HepG2 (cell line): ENCODE measurements around the gene GKN1. TPM values are rescaled to one million over a fixed set of nuclear protein-coding genes. Genes with fewer than 3 reads are reported as not detected.

Source experiments
- CREB1 ChIP-seq, 2 experiments: fragments of 450-650 bp in 1 of 2; IDR thresholded peaks; 2 replicates each; pipeline ENCODE4 v1.6.1; 2016 to 2017; ENCODE audit warnings: control low read depth in 1 of 2, mild to moderate bottlenecking in 1 of 2, missing compliant biosample characterization in 1 of 2, missing genetic modification characterization in 1 of 2
- HOXD1 ChIP-seq: sonication (generic); formaldehyde crosslinking; IDR thresholded peaks from 2 replicates; pipeline ENCODE4 v1.5.0; 2020; ENCODE audit warnings: missing genetic modification reagents
- LCORL ChIP-seq, 2 experiments: fragments of 450-650 bp in 1 of 2; sonication (generic) in 1 of 2; formaldehyde crosslinking in 1 of 2; IDR thresholded peaks; 2 replicates each; pipeline versions ENCODE4 v1.5.0 to v1.6.1; 2017 to 2020; ENCODE audit warnings: antibody characterized with exemption in 1 of 2, missing genetic modification reagents in 1 of 2
- MYC ChIP-seq: sonication (generic); formaldehyde crosslinking; IDR thresholded peaks from 2 replicates; pipeline ENCODE4 v1.9.0; 2021; ENCODE audit warnings: missing genetic modification reagents, borderline replicate concordance
- U2AF2 ChIP-seq: fragments of 200-400 bp; formaldehyde crosslinking; IDR thresholded peaks from 2 replicates; pipeline ENCODE4 v1.6.1; 2017; ENCODE audit warnings: low read depth, mild to moderate bottlenecking, low read length
- ZHX1 ChIP-seq: sonication (generic); formaldehyde crosslinking; IDR thresholded peaks from 2 replicates; pipeline ENCODE4 v1.8.1; 2022; ENCODE audit warnings: low read depth, mild to moderate bottlenecking, missing genetic modification reagents
- ZNF615 ChIP-seq: sonication (generic); formaldehyde crosslinking; IDR thresholded peaks from 2 replicates; pipeline ENCODE4 v1.5.0; 2020; ENCODE audit warnings: mild to moderate bottlenecking, missing genetic modification reagents, borderline replicate concordance
- polyA plus RNA-seq, 8 experiments: library from polyadenylated mRNA; depleted of rRNA in 3 of 8; stranded (reverse) in 7 of 8; unstranded in 1 of 8; fragments of >200 nt; fragmentation: Illumina TruSeq in 4 of 8; extraction: Trizol in 4 of 8; gene quantifications; 2 replicates each; pipeline versions ENCODE4 v1.2.1 to v1.2.3, GENCODE V29; 2011 to 2016; ENCODE audit warnings: low read depth in 4 of 8, missing spikeins in 1 of 8, mixed read lengths in 1 of 8; ENCODE audit not compliant: insufficient read depth in 1 of 8
- total RNA-seq, 5 experiments: library from RNA; depleted of rRNA; stranded (reverse); fragments of >200 nt; fragmentation: Illumina TruSeq; extraction: Trizol; gene quantifications; 2 replicates each; pipeline ENCODE4 v1.2.3, GENCODE V29; 2016; ENCODE audit warnings: low read depth in 1 of 5
- TF ChIP-seq, protein P1 (sequence below), 2 experiments: fragments of 450-650 bp in 1 of 2; sonication (generic) in 1 of 2; formaldehyde crosslinking in 1 of 2; IDR thresholded peaks; 2 replicates each; pipeline versions ENCODE4 v1.6.1 to v1.8.0; 2016 to 2022; ENCODE audit warnings: antibody characterized with exemption in 1 of 2, mild to moderate bottlenecking in 1 of 2, missing genetic modification reagents in 1 of 2
- TF ChIP-seq, protein P2 (sequence below): sonication (generic); formaldehyde crosslinking; IDR thresholded peaks from 2 replicates; pipeline ENCODE4 v1.4.0; 2020; ENCODE audit warnings: missing genetic modification reagents
- TF ChIP-seq, protein P3 (sequence below): sonication (generic); formaldehyde crosslinking; IDR thresholded peaks from 2 replicates; pipeline ENCODE4 v1.4.0; 2020; ENCODE audit warnings: mild to moderate bottlenecking, missing genetic modification reagents

GKN1 gene
- total and polyA plus RNA-seq, 2 of the 13 experiments (the other 11 are each of a cell fraction or from before 2014, with no cell fraction given), result not detected

GRCh38 chr2:69013142-69013839 lies 38.9 kb downstream of the GKN1 start, which contains the start of gene ANTXR1 (continued):
- TF ChIP-seq, protein P1, sequence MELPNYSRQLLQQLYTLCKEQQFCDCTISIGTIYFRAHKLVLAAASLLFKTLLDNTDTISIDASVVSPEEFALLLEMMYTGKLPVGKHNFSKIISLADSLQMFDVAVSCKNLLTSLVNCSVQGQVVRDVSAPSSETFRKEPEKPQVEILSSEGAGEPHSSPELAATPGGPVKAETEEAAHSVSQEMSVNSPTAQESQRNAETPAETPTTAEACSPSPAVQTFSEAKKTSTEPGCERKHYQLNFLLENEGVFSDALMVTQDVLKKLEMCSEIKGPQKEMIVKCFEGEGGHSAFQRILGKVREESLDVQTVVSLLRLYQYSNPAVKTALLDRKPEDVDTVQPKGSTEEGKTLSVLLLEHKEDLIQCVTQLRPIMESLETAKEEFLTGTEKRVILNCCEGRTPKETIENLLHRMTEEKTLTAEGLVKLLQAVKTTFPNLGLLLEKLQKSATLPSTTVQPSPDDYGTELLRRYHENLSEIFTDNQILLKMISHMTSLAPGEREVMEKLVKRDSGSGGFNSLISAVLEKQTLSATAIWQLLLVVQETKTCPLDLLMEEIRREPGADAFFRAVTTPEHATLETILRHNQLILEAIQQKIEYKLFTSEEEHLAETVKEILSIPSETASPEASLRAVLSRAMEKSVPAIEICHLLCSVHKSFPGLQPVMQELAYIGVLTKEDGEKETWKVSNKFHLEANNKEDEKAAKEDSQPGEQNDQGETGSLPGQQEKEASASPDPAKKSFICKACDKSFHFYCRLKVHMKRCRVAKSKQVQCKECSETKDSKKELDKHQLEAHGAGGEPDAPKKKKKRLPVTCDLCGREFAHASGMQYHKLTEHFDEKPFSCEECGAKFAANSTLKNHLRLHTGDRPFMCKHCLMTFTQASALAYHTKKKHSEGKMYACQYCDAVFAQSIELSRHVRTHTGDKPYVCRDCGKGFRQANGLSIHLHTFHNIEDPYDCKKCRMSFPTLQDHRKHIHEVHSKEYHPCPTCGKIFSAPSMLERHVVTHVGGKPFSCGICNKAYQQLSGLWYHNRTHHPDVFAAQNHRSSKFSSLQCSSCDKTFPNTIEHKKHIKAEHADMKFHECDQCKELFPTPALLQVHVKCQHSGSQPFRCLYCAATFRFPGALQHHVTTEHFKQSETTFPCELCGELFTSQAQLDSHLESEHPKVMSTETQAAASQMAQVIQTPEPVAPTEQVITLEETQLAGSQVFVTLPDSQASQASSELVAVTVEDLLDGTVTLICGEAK (IDR thresholded peaks at IDR 0.05), result no peak
- TF ChIP-seq, protein P1 (CRISPR knock-in tag; IDR thresholded peaks at IDR 0.05), result peak; percentile 40; the same call in 1 of the 2 replicates
- TF ChIP-seq ZNF615 (CRISPR knock-in tag) (0 out of 2 replicates have a peak, but pooled peaks have one; percentile 65), MYC (CRISPR knock-in tag) (peak; percentile 32; the same call in 1 of the 2 replicates), LCORL (IDR thresholded peaks at IDR 0.05) (no peak), LCORL (CRISPR knock-in tag; IDR thresholded peaks at IDR 0.05) (peak; percentile 67; the same call in 1 of the 2 replicates), ZHX1 (CRISPR knock-in tag) (no peak), CREB1 (IDR thresholded peaks at IDR 0.05) (no peak), CREB1 (CRISPR knock-in tag; IDR thresholded peaks at IDR 0.05) (no peak), HOXD1 (CRISPR knock-in tag) (no peak), U2AF2 (no peak)
- TF ChIP-seq, protein P2, sequence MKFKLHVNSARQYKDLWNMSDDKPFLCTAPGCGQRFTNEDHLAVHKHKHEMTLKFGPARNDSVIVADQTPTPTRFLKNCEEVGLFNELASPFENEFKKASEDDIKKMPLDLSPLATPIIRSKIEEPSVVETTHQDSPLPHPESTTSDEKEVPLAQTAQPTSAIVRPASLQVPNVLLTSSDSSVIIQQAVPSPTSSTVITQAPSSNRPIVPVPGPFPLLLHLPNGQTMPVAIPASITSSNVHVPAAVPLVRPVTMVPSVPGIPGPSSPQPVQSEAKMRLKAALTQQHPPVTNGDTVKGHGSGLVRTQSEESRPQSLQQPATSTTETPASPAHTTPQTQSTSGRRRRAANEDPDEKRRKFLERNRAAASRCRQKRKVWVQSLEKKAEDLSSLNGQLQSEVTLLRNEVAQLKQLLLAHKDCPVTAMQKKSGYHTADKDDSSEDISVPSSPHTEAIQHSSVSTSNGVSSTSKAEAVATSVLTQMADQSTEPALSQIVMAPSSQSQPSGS, result no peak
- TF ChIP-seq, protein P3, sequence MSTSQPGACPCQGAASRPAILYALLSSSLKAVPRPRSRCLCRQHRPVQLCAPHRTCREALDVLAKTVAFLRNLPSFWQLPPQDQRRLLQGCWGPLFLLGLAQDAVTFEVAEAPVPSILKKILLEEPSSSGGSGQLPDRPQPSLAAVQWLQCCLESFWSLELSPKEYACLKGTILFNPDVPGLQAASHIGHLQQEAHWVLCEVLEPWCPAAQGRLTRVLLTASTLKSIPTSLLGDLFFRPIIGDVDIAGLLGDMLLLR (CRISPR knock-in tag), result no peak; the same call in 1 of the 2 replicates
